Stimulated activated CD4-positive, alpha-beta T cell treated with anti-CD3 and anti-CD28 coated beads, Interleukin-4, amount 100 ng/mL, for 4 hours (primary cell): ENCODE measurements around the gene POLA1.
"Not testable (repeated sequence)": the region's sequence is repeated elsewhere in the genome, so short reads cannot be mapped to it uniquely, and the experiment has no call there.

ENCODE experiments used
- DNase-seq, 2 experiments: peaks; one replicate each; pipeline ENCODE4 v3.0.0-alpha.2; 2020

The POLA1 gene

GRCh38 chrX:24819807-24820206, 126.1 kb downstream of the POLA1 start:
- not testable (repeated sequence) for DNase-seq

GRCh38 chrX:24828147-24828546, 134.4 kb downstream of the POLA1 start:
- no peak for DNase-seq

GRCh38 chrX:24828600-24828999, 134.9 kb downstream of the POLA1 start:
- DNase-seq: no peak

- DNase-seq: no peak
Observed at GRCh38 chrX:24833695-24834094, 140.0 kb downstream of the POLA1 start.

- DNase-seq: no peak
Observed at GRCh38 chrX:24837966-24838365, 144.2 kb downstream of the POLA1 start.

GRCh38 chrX:24838629-24839028, 144.9 kb downstream of the POLA1 start:
- DNase-seq: no peak

- no peak for DNase-seq
Observed at GRCh38 chrX:24839331-24839730, 145.6 kb downstream of the POLA1 start.

- no peak for DNase-seq
Observed at GRCh38 chrX:24842486-24842885, 148.8 kb downstream of the POLA1 start.

- no peak for DNase-seq
Observed at GRCh38 chrX:24846550-24847150, 152.9 kb downstream of the POLA1 start.

- DNase-seq: no peak
Observed at GRCh38 chrX:24851289-24851688, 157.6 kb downstream of the POLA1 start.

GRCh38 chrX:24851780-24852179, 158.1 kb downstream of the POLA1 start:
- no peak for DNase-seq

- no peak for DNase-seq
Observed at GRCh38 chrX:24858004-24858746, 164.5 kb downstream of the POLA1 start.

- DNase-seq: no peak
Observed at GRCh38 chrX:24859211-24859841, 165.6 kb downstream of the POLA1 start.

- no peak for DNase-seq
Observed at GRCh38 chrX:24860140-24860539, 166.4 kb downstream of the POLA1 start.

- DNase-seq: no peak
Observed at GRCh38 chrX:24862343-24862742, 168.6 kb downstream of the POLA1 start.

- not testable (repeated sequence) for DNase-seq
Observed at GRCh38 chrX:24863779-24864178, 170.1 kb downstream of the POLA1 start.

- no peak for DNase-seq
Observed at GRCh38 chrX:24870143-24870542, 176.4 kb downstream of the POLA1 start.

- no peak for DNase-seq
Observed at GRCh38 chrX:24874604-24875247, 181.0 kb downstream of the POLA1 start.

- no peak for DNase-seq
Observed at GRCh38 chrX:24876530-24877287, 183.0 kb downstream of the POLA1 start.

GRCh38 chrX:24877288-24877664, 183.6 kb downstream of the POLA1 start:
- no peak for DNase-seq

GRCh38 chrX:24877854-24878650, 184.3 kb downstream of the POLA1 start:
- DNase-seq: no peak

- DNase-seq: no peak
Observed at GRCh38 chrX:24879679-24880078, 186.0 kb downstream of the POLA1 start.
